ENCODE data around the gene SURF4.
A peak's percentile ranks its signal among the peaks of the same experiment; 100 is the strongest.

SURF4 gene

DNA sequence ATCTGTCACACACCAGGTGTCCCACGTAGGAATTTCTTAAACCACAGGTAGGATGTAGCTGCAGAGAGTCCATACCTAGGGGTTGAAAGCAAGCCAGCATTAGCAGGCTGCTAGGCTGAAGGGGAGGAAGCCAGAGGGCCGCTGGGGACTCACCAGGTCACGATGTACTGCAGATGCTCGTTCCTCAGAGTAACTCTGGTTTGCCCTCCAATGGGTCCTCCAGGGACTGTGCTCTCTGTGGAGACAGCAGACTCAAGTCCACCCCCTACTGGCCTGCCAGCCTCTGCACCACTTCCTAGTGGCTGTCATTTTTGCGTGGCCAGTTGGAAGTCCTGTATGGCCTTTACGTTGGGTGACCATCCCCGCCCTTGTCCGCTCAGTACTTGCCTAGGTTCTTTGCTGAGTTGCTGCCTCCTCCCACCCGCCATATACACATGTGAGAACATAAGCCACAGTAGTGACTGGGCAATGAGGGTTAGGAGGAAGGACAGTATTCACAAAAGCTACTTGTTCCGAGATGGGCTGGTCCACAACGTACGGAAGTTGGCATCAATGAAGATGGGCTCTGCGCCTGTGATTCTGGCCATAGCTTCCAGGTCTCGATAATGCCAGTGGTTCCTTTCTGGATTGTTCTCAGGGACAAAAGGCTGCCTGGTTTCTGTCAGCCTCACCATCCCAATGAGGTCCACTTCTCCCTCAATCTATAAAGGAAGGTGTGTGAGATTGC lies 23.8 kb downstream of the SURF4 start:
- TF ChIP-seq JUND (IDR thresholded peaks at IDR 0.05; ENCODE audit: low read depth) = no peak
- peak in 1 of 2 experiments; percentile 78 for DNase-seq (ENCODE audit: low read depth in 1 of 2, low spot score in 1 of 2)
- in situ Hi-C loops (cut with HindIII; ENCODE audit: low pct_unique_long_range_greater_than_20kb, low sequenced_read_pairs) = no loop called here

GRCh38 chr9:133351526-133351907 lies 24.3 kb downstream of the SURF4 start:
- DNase-seq (ENCODE audit: low read depth in 1 of 2, low spot score in 1 of 2) = no peak
- TF ChIP-seq JUND (IDR thresholded peaks at IDR 0.05; ENCODE audit: low read depth) = no peak
- in situ Hi-C loops (cut with HindIII; ENCODE audit: low pct_unique_long_range_greater_than_20kb, low sequenced_read_pairs) = no loop called here

- in situ Hi-C loops (cut with HindIII; ENCODE audit: low pct_unique_long_range_greater_than_20kb, low sequenced_read_pairs) = no loop called here
- DNase-seq (ENCODE audit: low read depth in 1 of 2, low spot score in 1 of 2) = no peak
- TF ChIP-seq JUND (IDR thresholded peaks at IDR 0.05; ENCODE audit: low read depth) = no peak
Observed at GRCh38 chr9:133349965-133350616, 25.8 kb downstream of the SURF4 start.

- no peak for DNase-seq (ENCODE audit: low read depth in 1 of 2, low spot score in 1 of 2)
- no peak for TF ChIP-seq JUND (IDR thresholded peaks at IDR 0.05; ENCODE audit: low read depth)
- in situ Hi-C loops (cut with HindIII; ENCODE audit: low pct_unique_long_range_greater_than_20kb, low sequenced_read_pairs) = no loop called here
Observed at GRCh38 chr9:133348718-133349573, 26.9 kb downstream of the SURF4 start.

GRCh38 chr9:133347985-133348717 lies 27.7 kb downstream of the SURF4 start, which contains the start of the genes MED22 and RPL7A:
TSS of gene MED22 (minus strand) at chr9:133348131. CDS start at chr9:133346662, 1,469 bp downstream.
TSS of gene RPL7A (plus strand) at chr9:133348218. CDS start at chr9:133348244, 26 bp downstream.
- in situ Hi-C loops (cut with HindIII; ENCODE audit: low pct_unique_long_range_greater_than_20kb, low sequenced_read_pairs) = no loop called here
- peak; percentile 94 to 98 for DNase-seq (ENCODE audit: low read depth in 1 of 2, low spot score in 1 of 2)
- no peak for TF ChIP-seq JUND (IDR thresholded peaks at IDR 0.05; ENCODE audit: low read depth)

- in situ Hi-C loops (cut with HindIII; ENCODE audit: low pct_unique_long_range_greater_than_20kb, low sequenced_read_pairs) = no loop called here
- DNase-seq (ENCODE audit: low read depth in 1 of 2, low spot score in 1 of 2) = peak; percentile 54 to 60
- TF ChIP-seq JUND (IDR thresholded peaks at IDR 0.05; ENCODE audit: low read depth) = no peak
Observed at GRCh38 chr9:133347515-133347984, 28.3 kb downstream of the SURF4 start.

GRCh38 chr9:133346021-133346785 lies 29.7 kb downstream of the SURF4 start:
- no peak for TF ChIP-seq JUND (IDR thresholded peaks at IDR 0.05; ENCODE audit: low read depth)
- in situ Hi-C loops (cut with HindIII; ENCODE audit: low pct_unique_long_range_greater_than_20kb, low sequenced_read_pairs) = no loop called here
- DNase-seq (ENCODE audit: low read depth in 1 of 2, low spot score in 1 of 2) = no peak

GRCh38 chr9:133345596-133345995 lies 30.3 kb downstream of the SURF4 start:
- DNase-seq (ENCODE audit: low read depth in 1 of 2, low spot score in 1 of 2) = no peak
- in situ Hi-C loops (cut with HindIII; ENCODE audit: low pct_unique_long_range_greater_than_20kb, low sequenced_read_pairs) = no loop called here
- TF ChIP-seq JUND (IDR thresholded peaks at IDR 0.05; ENCODE audit: low read depth) = no peak

GRCh38 chr9:133344979-133345378 lies 30.9 kb downstream of the SURF4 start:
- in situ Hi-C loops (cut with HindIII; ENCODE audit: low pct_unique_long_range_greater_than_20kb, low sequenced_read_pairs) = no loop called here
- TF ChIP-seq JUND (IDR thresholded peaks at IDR 0.05; ENCODE audit: low read depth) = no peak
- DNase-seq (ENCODE audit: low read depth in 1 of 2, low spot score in 1 of 2) = no peak

GRCh38 chr9:133344071-133344470 lies 31.8 kb downstream of the SURF4 start:
- no peak for TF ChIP-seq JUND (IDR thresholded peaks at IDR 0.05; ENCODE audit: low read depth)
- in situ Hi-C loops (cut with HindIII; ENCODE audit: low pct_unique_long_range_greater_than_20kb, low sequenced_read_pairs) = no loop called here
- no peak for DNase-seq (ENCODE audit: low read depth in 1 of 2, low spot score in 1 of 2)

DNA sequence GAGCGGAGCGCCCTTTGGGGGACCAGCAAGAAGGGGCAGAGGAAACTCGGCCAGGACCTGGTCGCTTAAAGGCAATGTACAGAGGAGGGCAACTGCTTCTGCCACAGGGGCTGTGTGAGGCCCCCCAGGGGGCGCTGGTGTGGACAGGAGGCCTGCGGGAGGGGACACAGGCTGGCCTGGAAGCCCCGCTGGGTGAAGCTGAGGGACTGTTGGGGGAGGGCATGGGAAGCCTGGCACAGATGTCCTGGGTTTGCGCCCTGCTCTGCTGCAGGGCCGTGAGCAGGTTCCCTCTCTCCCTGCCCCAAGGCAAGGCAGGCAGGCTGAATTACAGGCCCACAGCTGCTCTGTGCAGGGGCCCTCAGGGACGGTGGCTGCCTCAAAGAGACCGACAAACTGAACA lies 33.3 kb downstream of the SURF4 start:
- no peak for TF ChIP-seq JUND (IDR thresholded peaks at IDR 0.05; ENCODE audit: low read depth)
- in situ Hi-C loops (cut with HindIII; ENCODE audit: low pct_unique_long_range_greater_than_20kb, low sequenced_read_pairs) = no loop called here
- DNase-seq (ENCODE audit: low read depth in 1 of 2, low spot score in 1 of 2) = no peak

Data from T47D (cell line).